Hepatocyte (in vitro differentiated cells): ENCODE results near the gene CACNG5.

Experiments
- CTCF ChIP-seq: fragments of 200-600 bp; sonication (generic); IDR thresholded peaks from 2 replicates; pipeline ENCODE4 v1.5.1; 2016; ENCODE audit warnings: antibody characterized with exemption, mild to moderate bottlenecking; ENCODE audit not compliant: poor library complexity
- EZH2 ChIP-seq: fragments of 200-600 bp; sonication (generic); IDR thresholded peaks from 2 replicates; pipeline ENCODE4 v1.6.1; 2016; ENCODE audit warnings: antibody characterized with exemption, mild to moderate bottlenecking, borderline replicate concordance

GRCh38 chr17:66812571-66812970, 22.3 kb upstream of the CACNG5 start:
- TF ChIP-seq CTCF (no peak), EZH2 (no peak)
